Placental pericyte (primary cell): Measurements from ENCODE around the gene NABP1. TPM values are rescaled to one million over a fixed set of nuclear protein-coding genes. Genes with fewer than 3 reads are reported as not detected.

Source experiments
- small RNA-seq: library from RNA; depleted of rRNA; stranded (forward); fragments of <200 nt; gene quantifications from one replicate; pipeline ENCODE3, GENCODE V24; 2012; ENCODE audit warnings: low replicate concordance
- total RNA-seq: library from RNA; depleted of rRNA; stranded (reverse); fragments of >200 nt; gene quantifications from 2 replicates; pipeline ENCODE4 v1.2.3, GENCODE V29; 2012

The NABP1 gene, protein sequence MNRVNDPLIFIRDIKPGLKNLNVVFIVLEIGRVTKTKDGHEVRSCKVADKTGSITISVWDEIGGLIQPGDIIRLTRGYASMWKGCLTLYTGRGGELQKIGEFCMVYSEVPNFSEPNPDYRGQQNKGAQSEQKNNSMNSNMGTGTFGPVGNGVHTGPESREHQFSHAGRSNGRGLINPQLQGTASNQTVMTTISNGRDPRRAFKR
- total RNA-seq = 39.2 and 112 TPM in 2 replicates

DNA sequence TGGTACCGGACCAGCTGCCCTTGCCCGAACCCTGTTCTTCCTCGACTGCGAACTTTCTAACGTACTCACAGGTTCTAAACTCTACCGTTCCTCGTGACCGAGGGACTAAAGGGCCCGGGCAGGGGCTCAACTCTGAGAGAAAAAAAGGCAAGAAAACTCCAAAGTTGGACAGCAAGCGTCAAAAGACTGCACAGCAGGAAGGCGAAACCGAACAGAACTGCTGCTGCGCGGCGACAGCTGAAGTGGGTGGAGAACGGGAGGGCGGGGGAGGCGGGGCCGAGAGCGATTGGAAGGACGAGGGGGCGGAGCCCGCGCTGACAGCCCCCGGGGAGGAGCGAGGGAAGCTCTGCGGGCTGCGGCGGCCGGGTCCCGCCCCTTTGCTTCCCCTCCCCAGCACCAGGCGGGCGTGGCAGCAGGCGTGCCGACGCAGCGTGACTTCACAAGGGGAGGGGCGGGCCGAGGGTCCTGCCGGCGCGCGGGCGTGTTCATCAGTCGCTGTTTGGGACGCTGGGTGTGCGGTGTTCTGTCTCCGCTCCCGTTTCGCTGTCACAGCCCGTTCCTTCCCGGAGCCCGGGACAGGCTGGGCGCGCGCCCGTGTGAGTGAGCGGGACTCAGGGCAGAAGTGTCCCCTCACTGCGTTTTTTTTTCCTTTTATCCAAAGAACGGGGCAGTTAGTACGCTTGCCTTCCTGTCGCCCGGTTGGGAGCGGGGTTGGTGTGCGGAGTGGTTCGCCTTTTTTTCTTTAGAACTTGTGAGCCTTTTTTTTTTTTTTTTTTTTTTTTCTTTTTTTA lies at the start of gene NABP1:
NABP1 (plus strand) TSS at position 491 of the 791 bp plus-strand sequence. CDS start 479 bp downstream, outside the sequence.

Small RNAs within 50 kb of the gene (small RNA-seq; reads per million reads assigned to genes)
- not detected for gene RF02271

Other genes with a start within 250 kb of the NABP1 start
- 5.3 and 18.6 TPM in 2 replicates for gene CAVIN2, start 169.0 kb downstream of the NABP1 start, total RNA-seq